ENCODE results near the gene FARP1. TPM values are rescaled to one million over a fixed set of nuclear protein-coding genes. Genes with fewer than 3 reads are reported as not detected.

Gene FARP1
- total and polyA plus RNA-seq, 4 experiments from 2014 or later, result 0.26 to 1.5 (median 0.42) TPM; not detected in 1

DNA sequence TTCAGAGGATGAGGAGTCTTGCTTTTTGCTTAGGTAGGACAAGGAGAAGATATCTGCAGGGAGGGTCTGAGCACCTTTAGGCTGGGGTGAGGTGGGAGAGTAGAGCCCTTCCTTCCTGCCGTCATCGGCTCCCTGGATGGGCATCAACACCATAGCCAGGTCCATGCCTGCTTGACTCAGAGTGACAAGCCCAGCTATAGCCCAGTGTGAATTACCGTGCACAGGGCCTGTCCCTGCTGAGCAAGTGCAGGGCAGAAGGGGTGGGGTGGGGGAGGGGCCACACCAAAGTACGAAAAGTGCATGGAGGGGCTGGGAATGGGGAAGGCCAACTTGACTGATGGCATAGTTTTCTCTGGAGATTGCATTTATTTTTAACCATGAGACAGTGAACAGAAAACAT is 64.5 kb downstream of the FARP1 start:
- Mint-ChIP-seq H3K9me3 (peaks cover 2 to 22% (median 12%) of the 10 kb centered on the region in 8 donors), H3K4me3 (no peak overlapping the region), H3K27ac (no peak overlapping the region), H3K4me1 (no peaks in the 10 kb centered on the region), H3K27me3 (peaks cover 2 to 5% of the 10 kb centered on the region in 2 donors), H3K36me3 (no peaks in the 10 kb centered on the region)
- ChIA-PET CTCF (ENCODE audit: partially characterized antibody) (interaction anchor here (0.8 kb wide), 1 partner anchor 466 kb away, joined by 3 read pairs; no protein-coding TSS in a partner anchor), POLR2A (ENCODE audit: partially characterized antibody) (no interaction called here)
- no peaks in the 10 kb centered on the region for H3K4me1 ChIP-seq (ENCODE audit: insufficient read depth, low read length)
- H3K36me3 ChIP-seq (ENCODE audit: insufficient read depth, low read length), result no peaks in the 10 kb centered on the region
- no peak overlapping the region for H3K27ac ChIP-seq (ENCODE audit: low read depth, low read length)
- H3K9me3 ChIP-seq (ENCODE audit: control insufficient read depth in 1 of 2, low read length in 2 of 2), result peaks cover 0 to 5% of the 10 kb centered on the region in 2 donors
- H3K4me3 ChIP-seq (ENCODE audit: low read length in 2 of 2), result no peak overlapping the region
- no peaks in the 10 kb centered on the region for H3K27me3 ChIP-seq (ENCODE audit: insufficient read depth, low read length)
- DNase-seq, result no peak
- intact Hi-C loops (cut with micrococcal nuclease), result no loop called here

DNA sequence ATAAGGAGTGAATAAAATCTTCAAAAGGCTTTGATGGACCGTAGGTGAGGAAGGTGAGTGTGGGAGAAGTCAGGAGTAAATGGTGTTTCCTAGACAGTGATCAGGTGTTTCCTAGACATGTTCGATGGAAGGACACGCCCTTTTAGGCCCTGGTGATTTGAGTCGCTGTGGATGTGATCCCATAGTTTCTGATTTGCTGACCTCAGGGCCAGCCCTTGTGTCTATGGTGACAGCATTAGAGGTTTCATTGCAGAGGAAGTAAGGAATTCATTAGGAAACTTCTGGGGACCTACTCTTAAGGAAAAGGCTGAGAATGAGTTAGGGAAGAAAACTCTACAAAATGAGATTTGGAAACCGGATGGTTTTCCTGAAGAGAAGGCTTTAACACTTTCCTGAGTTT is 65.7 kb downstream of the FARP1 start:
- CTCF ChIA-PET (ENCODE audit: partially characterized antibody), result no interaction called here
- no peaks in the 10 kb centered on the region for H3K36me3 Mint-ChIP-seq

DNA sequence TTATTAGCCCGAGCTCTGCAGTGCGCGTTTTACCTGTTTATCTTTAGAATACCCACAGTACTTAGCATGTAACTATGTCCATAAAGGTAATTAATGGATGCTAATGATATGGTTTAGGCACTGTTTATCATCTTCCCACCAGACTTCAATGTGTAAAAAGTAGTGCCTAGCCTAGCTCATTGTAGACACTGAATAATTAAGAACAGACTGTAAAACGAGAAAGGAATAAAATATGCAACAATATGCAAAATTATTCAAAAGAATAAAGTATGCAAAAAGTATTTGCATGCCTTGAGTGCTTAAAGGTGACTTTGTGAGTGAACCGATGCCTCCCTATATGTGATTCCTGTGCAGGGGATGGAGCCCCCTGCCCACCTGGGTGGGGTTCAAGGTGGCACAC is 69.9 kb downstream of the FARP1 start:
- Mint-ChIP-seq H3K36me3 (no peaks in the 10 kb centered on the region), H3K27ac (no peak overlapping the region), H3K4me1 (no peaks in the 10 kb centered on the region), H3K4me3 (no peak overlapping the region), H3K9me3 (peaks cover 0 to 3% (median 0%) of the 10 kb centered on the region in 8 donors), H3K27me3 (peaks cover 0 to 11% of the 10 kb centered on the region in 2 donors)
- no peaks in the 10 kb centered on the region for H3K4me1 ChIP-seq (ENCODE audit: insufficient read depth, low read length)
- POLR2A ChIA-PET (ENCODE audit: partially characterized antibody), result no interaction called here
- CTCF ChIA-PET (ENCODE audit: partially characterized antibody), result no interaction called here
- intact Hi-C loops (cut with micrococcal nuclease), result no loop called here
- H3K9me3 ChIP-seq (ENCODE audit: control insufficient read depth in 1 of 2, low read length in 2 of 2), result no peaks in the 10 kb centered on the region
- H3K36me3 ChIP-seq (ENCODE audit: insufficient read depth, low read length), result no peaks in the 10 kb centered on the region
- DNase-seq, result no peak
- peaks cover 3% of the 10 kb centered on the region for H3K27me3 ChIP-seq (ENCODE audit: insufficient read depth, low read length)
- H3K27ac ChIP-seq (ENCODE audit: low read depth, low read length), result no peak overlapping the region
- H3K4me3 ChIP-seq (ENCODE audit: low read length in 2 of 2), result no peak overlapping the region

More for the DNA sequence above, 65.7 kb downstream of the FARP1 start:
- H3K4me1 ChIP-seq (ENCODE audit: insufficient read depth, low read length), result no peaks in the 10 kb centered on the region
- H3K27ac ChIP-seq (ENCODE audit: low read depth, low read length), result no peak overlapping the region
- Mint-ChIP-seq H3K27ac (no peak overlapping the region), H3K27me3 (peaks cover 2 to 7% of the 10 kb centered on the region in 2 donors), H3K4me3 (no peak overlapping the region), H3K4me1 (no peaks in the 10 kb centered on the region), H3K9me3 (peaks cover 2 to 22% (median 12%) of the 10 kb centered on the region in 8 donors)
- intact Hi-C loops (cut with micrococcal nuclease), result no loop called here
- H3K36me3 ChIP-seq (ENCODE audit: insufficient read depth, low read length), result no peaks in the 10 kb centered on the region
- H3K27me3 ChIP-seq (ENCODE audit: insufficient read depth, low read length), result no peaks in the 10 kb centered on the region
- no peak overlapping the region for H3K4me3 ChIP-seq (ENCODE audit: low read length in 2 of 2)
- POLR2A ChIA-PET (ENCODE audit: partially characterized antibody), result no interaction called here
- peaks cover 0 to 5% of the 10 kb centered on the region in 2 donors for H3K9me3 ChIP-seq (ENCODE audit: control insufficient read depth in 1 of 2, low read length in 2 of 2)
- DNase-seq, result no peak

DNA sequence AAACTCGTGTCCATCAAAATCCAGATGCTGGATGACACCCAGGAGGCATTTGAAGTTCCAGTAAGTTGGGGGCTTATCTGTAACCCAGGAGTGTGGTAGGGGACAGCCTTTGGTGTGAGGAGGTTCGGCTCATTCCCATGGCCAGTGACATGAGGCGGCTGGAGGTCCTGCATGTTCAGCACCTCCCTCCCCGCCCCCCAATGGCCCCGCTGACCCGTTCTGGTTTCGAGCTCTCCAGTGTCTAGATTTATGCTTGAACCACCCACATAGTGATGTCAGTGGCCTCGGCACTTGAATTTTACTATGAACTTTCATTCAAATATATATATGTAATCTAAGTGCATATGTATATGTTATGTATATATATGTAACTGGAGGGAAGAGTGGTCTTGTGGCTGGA is 70.5 kb downstream of the FARP1 start:
- Histone ChIP-seq H3K4me1 (ENCODE audit: insufficient read depth, low read length) (no peaks in the 10 kb centered on the region), H3K9me3 (ENCODE audit: control insufficient read depth in 1 of 2, low read length in 2 of 2) (no peaks in the 10 kb centered on the region), H3K27ac (ENCODE audit: low read depth, low read length) (no peak overlapping the region), H3K4me3 (ENCODE audit: low read length in 2 of 2) (no peak overlapping the region), H3K27me3 (ENCODE audit: insufficient read depth, low read length) (peaks cover 3% of the 10 kb centered on the region), H3K36me3 (ENCODE audit: insufficient read depth, low read length) (no peaks in the 10 kb centered on the region)
- ChIA-PET CTCF (ENCODE audit: partially characterized antibody) (no interaction called here), POLR2A (ENCODE audit: partially characterized antibody) (no interaction called here)
- intact Hi-C loops (cut with micrococcal nuclease), result no loop called here
- H3K9me3 Mint-ChIP-seq, result peaks cover 0 to 3% (median 0%) of the 10 kb centered on the region in 8 donors
- H3K4me1 Mint-ChIP-seq, result no peaks in the 10 kb centered on the region
- no peak overlapping the region for H3K4me3 Mint-ChIP-seq
- H3K36me3 Mint-ChIP-seq, result no peaks in the 10 kb centered on the region
- no peak overlapping the region for H3K27ac Mint-ChIP-seq
- no peak for DNase-seq
- H3K27me3 Mint-ChIP-seq, result peaks cover 0 to 11% of the 10 kb centered on the region in 2 donors

DNA sequence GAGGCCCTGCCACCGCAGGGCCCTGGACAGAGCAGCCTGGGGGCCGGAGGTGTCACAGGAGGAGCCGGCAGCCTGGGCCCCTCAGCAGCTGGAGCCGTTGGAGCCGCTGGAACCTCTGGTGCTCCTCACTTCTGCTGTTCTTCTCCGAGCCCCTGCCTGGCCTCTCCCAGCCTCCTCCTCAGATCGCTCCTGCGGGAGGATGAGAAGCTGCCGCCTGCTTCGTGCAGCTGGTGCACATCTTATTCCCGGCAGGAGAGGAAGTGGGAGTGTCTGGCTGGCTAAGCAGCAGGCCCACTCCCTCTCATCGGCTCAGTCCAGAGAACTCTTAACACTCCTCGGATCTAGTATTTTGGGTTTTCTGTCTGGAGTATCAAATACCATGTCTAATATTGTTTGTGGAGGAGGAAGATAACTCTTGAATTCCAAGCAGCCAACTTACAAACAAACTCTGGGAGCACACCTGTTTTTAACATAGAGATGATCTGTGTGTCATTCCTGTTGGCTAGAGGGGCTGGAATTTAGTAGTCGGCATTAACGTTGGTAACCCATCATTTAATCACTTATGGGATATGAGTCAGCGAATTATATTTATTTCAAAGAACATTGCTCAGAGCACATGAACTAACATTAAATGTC is 71.2 kb downstream of the FARP1 start:
- Histone ChIP-seq H3K4me1 (ENCODE audit: insufficient read depth, low read length) (no peaks in the 10 kb centered on the region), H3K36me3 (ENCODE audit: insufficient read depth, low read length) (no peaks in the 10 kb centered on the region), H3K9me3 (ENCODE audit: control insufficient read depth in 1 of 2, low read length in 2 of 2) (no peaks in the 10 kb centered on the region), H3K27ac (ENCODE audit: low read depth, low read length) (no peak overlapping the region), H3K27me3 (ENCODE audit: insufficient read depth, low read length) (peaks cover 3% of the 10 kb centered on the region), H3K4me3 (ENCODE audit: low read length in 2 of 2) (no peak overlapping the region)
- POLR2A ChIA-PET (ENCODE audit: partially characterized antibody), result no interaction called here
- Mint-ChIP-seq H3K27me3 (peaks cover 0 to 9% of the 10 kb centered on the region in 2 donors), H3K4me1 (no peaks in the 10 kb centered on the region), H3K9me3 (peaks cover 0 to 3% (median 0%) of the 10 kb centered on the region in 8 donors), H3K4me3 (no peak overlapping the region), H3K36me3 (no peaks in the 10 kb centered on the region), H3K27ac (no peak overlapping the region)
- intact Hi-C loops (cut with micrococcal nuclease), result no loop called here
- no peak for DNase-seq
- CTCF ChIA-PET (ENCODE audit: partially characterized antibody), result no interaction called here

DNA sequence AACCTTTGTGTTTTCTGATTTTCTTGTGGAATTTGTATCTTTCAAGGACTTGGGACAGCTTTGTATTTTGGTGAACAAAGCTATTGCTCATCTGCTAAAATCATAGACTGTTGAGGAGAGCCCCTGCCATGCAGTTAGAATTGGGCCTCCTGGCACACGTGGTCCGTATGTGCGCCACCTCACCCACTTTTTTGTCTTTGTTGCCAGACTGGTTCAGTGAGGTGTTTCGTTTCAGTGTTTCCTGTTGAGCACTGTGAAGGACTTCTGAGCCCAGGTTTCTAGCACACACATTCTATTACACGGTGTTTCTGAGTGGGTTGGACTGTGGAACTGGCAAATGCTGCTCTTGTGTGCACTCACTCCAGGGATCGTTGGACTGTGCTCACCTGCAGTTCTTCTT is 71.8 kb downstream of the FARP1 start:
- no peaks in the 10 kb centered on the region for H3K4me1 ChIP-seq (ENCODE audit: insufficient read depth, low read length)
- H3K4me3 ChIP-seq (ENCODE audit: low read length in 2 of 2), result no peak overlapping the region
- Mint-ChIP-seq H3K9me3 (peaks cover 0 to 3% (median 0%) of the 10 kb centered on the region in 8 donors), H3K27ac (no peak overlapping the region), H3K4me3 (no peak overlapping the region), H3K36me3 (no peaks in the 10 kb centered on the region), H3K4me1 (no peaks in the 10 kb centered on the region), H3K27me3 (peaks cover 0 to 9% of the 10 kb centered on the region in 2 donors)
- H3K27ac ChIP-seq (ENCODE audit: low read depth, low read length), result no peak overlapping the region
- intact Hi-C loops (cut with micrococcal nuclease), result no loop called here
- peaks cover 3% of the 10 kb centered on the region for H3K27me3 ChIP-seq (ENCODE audit: insufficient read depth, low read length)
- POLR2A ChIA-PET (ENCODE audit: partially characterized antibody), result no interaction called here
- CTCF ChIA-PET (ENCODE audit: partially characterized antibody), result no interaction called here
- no peak for DNase-seq
- no peaks in the 10 kb centered on the region for H3K36me3 ChIP-seq (ENCODE audit: insufficient read depth, low read length)
- H3K9me3 ChIP-seq (ENCODE audit: control insufficient read depth in 1 of 2, low read length in 2 of 2), result no peaks in the 10 kb centered on the region

DNA sequence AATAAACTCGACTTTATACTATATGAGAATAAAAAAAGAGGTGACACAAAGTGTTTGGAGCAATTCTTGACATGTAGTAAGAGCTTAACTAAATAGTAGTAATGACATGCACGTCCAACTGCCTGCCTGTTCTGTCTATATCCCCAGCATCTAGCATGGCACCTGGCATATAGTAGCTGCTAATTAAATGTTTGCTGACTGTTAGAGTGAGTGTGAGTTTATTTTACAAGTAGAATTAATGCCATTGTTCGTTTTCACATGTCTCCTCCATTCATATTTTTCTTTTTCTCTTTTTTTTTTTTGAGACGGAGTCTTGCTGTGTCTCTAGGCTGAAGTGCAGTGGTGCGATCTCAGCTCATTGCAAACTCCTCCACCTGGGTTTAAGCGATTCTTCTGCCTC is 72.6 kb downstream of the FARP1 start:
- Mint-ChIP-seq H3K4me3 (no peak overlapping the region), H3K27me3 (peaks cover 0 to 9% of the 10 kb centered on the region in 2 donors), H3K27ac (no peak overlapping the region), H3K36me3 (no peaks in the 10 kb centered on the region), H3K9me3 (peaks cover 0 to 3% (median 0%) of the 10 kb centered on the region in 8 donors), H3K4me1 (no peaks in the 10 kb centered on the region)
- no peak overlapping the region for H3K27ac ChIP-seq (ENCODE audit: low read depth, low read length)
- ChIA-PET CTCF (ENCODE audit: partially characterized antibody) (no interaction called here), POLR2A (ENCODE audit: partially characterized antibody) (no interaction called here)
- DNase-seq, result no peak
- H3K4me3 ChIP-seq (ENCODE audit: low read length in 2 of 2), result no peak overlapping the region
- H3K27me3 ChIP-seq (ENCODE audit: insufficient read depth, low read length), result peaks cover 3% of the 10 kb centered on the region
- intact Hi-C loops (cut with micrococcal nuclease), result no loop called here
- no peaks in the 10 kb centered on the region for H3K4me1 ChIP-seq (ENCODE audit: insufficient read depth, low read length)
- H3K36me3 ChIP-seq (ENCODE audit: insufficient read depth, low read length), result no peaks in the 10 kb centered on the region
- H3K9me3 ChIP-seq (ENCODE audit: control insufficient read depth in 1 of 2, low read length in 2 of 2), result no peaks in the 10 kb centered on the region
